ENCODE data around the gene SLC25A3. TPM values are rescaled to one million over a fixed set of nuclear protein-coding genes. Genes with fewer than 3 reads are reported as not detected.
A peak's percentile ranks its signal among the peaks of the same experiment; 100 is the strongest.

Gene SLC25A3
- total and polyA plus RNA-seq, 9 of the 15 experiments (the other 6 are each of a cell fraction or from before 2014, with no cell fraction given): 264 to 766 (median 495) TPM

DNA sequence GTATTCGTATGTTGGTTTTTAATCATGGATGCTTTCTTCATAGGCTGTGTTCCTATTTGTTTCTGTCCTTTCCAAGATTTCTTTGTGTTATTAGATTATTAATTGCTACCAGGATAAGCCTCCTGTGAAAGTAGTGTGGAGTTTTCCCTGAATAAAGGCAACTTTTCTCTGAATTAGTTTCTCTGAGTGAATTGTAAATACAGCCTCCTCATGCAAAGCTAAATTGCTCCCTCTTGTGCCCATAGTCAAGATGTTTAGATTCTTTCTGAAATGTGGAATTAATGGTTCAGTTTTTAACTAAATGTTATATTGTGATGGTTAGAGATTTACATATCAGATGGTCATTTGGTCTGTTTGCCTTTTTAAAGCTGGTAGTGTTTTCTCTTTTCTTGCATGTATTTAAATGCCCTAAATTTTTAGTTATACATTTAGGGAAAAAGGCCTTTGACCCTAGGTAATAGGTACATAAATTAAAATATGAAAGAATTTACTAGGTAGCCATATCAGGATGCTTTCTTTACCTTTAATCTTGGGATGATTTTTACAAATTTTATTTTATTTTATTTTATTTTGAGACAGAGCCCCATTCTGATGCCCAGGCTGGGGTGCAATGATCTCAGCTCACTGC is 60.5 kb downstream of the SLC25A3 start (continued):
- TF ChIP-seq CCAR2 (IDR thresholded peaks at IDR 0.05; ENCODE audit: low read depth, low read length) (no peak), FOXA3 (CRISPR knock-in tag; conservative IDR thresholded peaks at IDR 0.05 in 1 of 2, IDR thresholded peaks at IDR 0.05 in 1 of 2) (peak in 1 of 2 experiments; percentile 63; a peak in 2 of 4 replicates), CEBPB (tag; IDR thresholded peaks at IDR 0.05) (no peak), FOXK2 (conservative IDR thresholded peaks at IDR 0.05 in 1 of 2, IDR thresholded peaks at IDR 0.05 in 1 of 2; ENCODE audit: low read depth in 2 of 2) (peak; percentile 68 to 77), PRMT5 (CRISPR knock-in tag; IDR thresholded peaks at IDR 0.05) (no peak), U2AF2 (optimal IDR thresholded peaks at IDR 0.05; ENCODE audit: low read depth, low read length) (no peak), SIN3A (IDR thresholded peaks at IDR 0.05; ENCODE audit: borderline replicate concordance in 2 of 2, control insufficient read depth in 1 of 2, low read depth in 2 of 2, low read length in 2 of 2) (no peak), SETDB1 (IDR thresholded peaks at IDR 0.05; ENCODE audit: low read length) (no peak)
- TF ChIP-seq, protein P1, sequence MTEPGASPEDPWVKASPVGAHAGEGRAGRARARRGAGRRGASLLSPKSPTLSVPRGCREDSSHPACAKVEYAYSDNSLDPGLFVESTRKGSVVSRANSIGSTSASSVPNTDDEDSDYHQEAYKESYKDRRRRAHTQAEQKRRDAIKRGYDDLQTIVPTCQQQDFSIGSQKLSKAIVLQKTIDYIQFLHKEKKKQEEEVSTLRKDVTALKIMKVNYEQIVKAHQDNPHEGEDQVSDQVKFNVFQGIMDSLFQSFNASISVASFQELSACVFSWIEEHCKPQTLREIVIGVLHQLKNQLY (CRISPR knock-in tag; conservative IDR thresholded peaks at IDR 0.05): no peak
- TF ChIP-seq, protein P2, sequence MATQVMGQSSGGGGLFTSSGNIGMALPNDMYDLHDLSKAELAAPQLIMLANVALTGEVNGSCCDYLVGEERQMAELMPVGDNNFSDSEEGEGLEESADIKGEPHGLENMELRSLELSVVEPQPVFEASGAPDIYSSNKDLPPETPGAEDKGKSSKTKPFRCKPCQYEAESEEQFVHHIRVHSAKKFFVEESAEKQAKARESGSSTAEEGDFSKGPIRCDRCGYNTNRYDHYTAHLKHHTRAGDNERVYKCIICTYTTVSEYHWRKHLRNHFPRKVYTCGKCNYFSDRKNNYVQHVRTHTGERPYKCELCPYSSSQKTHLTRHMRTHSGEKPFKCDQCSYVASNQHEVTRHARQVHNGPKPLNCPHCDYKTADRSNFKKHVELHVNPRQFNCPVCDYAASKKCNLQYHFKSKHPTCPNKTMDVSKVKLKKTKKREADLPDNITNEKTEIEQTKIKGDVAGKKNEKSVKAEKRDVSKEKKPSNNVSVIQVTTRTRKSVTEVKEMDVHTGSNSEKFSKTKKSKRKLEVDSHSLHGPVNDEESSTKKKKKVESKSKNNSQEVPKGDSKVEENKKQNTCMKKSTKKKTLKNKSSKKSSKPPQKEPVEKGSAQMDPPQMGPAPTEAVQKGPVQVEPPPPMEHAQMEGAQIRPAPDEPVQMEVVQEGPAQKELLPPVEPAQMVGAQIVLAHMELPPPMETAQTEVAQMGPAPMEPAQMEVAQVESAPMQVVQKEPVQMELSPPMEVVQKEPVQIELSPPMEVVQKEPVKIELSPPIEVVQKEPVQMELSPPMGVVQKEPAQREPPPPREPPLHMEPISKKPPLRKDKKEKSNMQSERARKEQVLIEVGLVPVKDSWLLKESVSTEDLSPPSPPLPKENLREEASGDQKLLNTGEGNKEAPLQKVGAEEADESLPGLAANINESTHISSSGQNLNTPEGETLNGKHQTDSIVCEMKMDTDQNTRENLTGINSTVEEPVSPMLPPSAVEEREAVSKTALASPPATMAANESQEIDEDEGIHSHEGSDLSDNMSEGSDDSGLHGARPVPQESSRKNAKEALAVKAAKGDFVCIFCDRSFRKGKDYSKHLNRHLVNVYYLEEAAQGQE (IDR thresholded peaks at IDR 0.05; ENCODE audit: borderline replicate concordance): peak; percentile 62; the same call in 1 of the 2 replicates
- TF ChIP-seq, protein P2 (CRISPR knock-in tag; IDR thresholded peaks at IDR 0.05; ENCODE audit: low read depth): no peak
- TF ChIP-seq, protein P3, sequence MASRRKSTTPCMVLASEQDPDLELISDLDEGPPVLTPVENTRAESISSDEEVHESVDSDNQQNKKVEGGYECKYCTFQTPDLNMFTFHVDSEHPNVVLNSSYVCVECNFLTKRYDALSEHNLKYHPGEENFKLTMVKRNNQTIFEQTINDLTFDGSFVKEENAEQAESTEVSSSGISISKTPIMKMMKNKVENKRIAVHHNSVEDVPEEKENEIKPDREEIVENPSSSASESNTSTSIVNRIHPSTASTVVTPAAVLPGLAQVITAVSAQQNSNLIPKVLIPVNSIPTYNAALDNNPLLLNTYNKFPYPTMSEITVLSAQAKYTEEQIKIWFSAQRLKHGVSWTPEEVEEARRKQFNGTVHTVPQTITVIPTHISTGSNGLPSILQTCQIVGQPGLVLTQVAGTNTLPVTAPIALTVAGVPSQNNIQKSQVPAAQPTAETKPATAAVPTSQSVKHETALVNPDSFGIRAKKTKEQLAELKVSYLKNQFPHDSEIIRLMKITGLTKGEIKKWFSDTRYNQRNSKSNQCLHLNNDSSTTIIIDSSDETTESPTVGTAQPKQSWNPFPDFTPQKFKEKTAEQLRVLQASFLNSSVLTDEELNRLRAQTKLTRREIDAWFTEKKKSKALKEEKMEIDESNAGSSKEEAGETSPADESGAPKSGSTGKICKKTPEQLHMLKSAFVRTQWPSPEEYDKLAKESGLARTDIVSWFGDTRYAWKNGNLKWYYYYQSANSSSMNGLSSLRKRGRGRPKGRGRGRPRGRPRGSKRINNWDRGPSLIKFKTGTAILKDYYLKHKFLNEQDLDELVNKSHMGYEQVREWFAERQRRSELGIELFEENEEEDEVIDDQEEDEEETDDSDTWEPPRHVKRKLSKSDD (conservative IDR thresholded peaks at IDR 0.05; ENCODE audit: low read length): no peak
- TF ChIP-seq, protein P4, sequence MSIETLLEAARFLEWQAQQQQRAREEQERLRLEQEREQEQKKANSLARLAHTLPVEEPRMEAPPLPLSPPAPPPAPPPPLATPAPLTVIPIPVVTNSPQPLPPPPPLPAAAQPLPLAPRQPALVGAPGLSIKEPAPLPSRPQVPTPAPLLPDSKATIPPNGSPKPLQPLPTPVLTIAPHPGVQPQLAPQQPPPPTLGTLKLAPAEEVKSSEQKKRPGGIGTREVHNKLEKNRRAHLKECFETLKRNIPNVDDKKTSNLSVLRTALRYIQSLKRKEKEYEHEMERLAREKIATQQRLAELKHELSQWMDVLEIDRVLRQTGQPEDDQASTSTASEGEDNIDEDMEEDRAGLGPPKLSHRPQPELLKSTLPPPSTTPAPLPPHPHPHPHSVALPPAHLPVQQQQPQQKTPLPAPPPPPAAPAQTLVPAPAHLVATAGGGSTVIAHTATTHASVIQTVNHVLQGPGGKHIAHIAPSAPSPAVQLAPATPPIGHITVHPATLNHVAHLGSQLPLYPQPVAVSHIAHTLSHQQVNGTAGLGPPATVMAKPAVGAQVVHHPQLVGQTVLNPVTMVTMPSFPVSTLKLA (conservative IDR thresholded peaks at IDR 0.05): 0 out of 4 replicates have a peak, but pooled peaks of 1 of the 2 experiments have one; percentile 22

All from K562 (cell line).